Activated CD4-positive, alpha-beta T cell treated with anti-CD3 and anti-CD28 coated beads, Interleukin-2, amount 50 U/mL, for 16 hours (primary cell): ENCODE data around the gene SPEG.

Source experiments
- DNase-seq: peaks from one replicate; pipeline ENCODE4 v3.0.0-alpha.2; 2020

Gene SPEG

DNA sequence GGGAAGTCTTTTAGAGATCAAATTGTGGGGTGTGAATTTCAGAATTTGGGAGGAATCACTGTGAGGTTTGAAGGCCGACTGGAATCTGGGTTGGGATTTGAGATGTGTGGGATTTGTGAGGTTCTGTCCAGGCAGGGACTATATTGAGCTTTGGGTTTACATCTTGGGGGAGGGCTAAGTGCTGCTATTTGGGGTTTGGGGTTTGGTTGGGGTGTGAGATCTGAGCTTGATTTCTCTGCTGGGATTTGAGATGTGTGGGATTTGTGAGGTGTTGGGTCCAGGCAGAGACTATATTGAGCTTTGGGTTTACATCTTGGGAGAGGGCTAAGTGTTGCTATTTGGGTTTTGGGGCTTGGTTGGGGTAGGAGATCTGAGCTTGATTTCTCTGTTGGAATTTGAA, 64.9 kb downstream of the SPEG start:
- no peak for DNase-seq

DNA sequence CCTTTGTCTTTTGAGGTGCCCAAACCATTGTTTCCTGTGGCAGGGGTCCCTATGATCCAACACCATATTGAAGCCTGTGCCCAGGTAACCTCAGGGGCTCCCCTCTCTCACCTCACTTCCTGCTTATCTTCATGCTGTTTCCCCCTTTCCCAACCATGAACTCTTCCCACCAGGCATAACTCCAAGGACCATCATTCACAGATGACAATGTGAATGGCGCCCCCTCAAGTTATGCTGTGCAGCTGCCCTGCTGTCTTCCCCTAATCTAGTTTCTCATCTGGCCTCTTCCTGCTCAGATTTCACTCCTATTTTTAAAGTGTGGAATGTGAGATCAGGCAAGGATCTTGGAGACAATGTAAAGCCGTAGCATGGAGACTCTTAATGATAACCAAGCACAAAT, 65.5 kb downstream of the SPEG start:
- DNase-seq = no peak

DNA sequence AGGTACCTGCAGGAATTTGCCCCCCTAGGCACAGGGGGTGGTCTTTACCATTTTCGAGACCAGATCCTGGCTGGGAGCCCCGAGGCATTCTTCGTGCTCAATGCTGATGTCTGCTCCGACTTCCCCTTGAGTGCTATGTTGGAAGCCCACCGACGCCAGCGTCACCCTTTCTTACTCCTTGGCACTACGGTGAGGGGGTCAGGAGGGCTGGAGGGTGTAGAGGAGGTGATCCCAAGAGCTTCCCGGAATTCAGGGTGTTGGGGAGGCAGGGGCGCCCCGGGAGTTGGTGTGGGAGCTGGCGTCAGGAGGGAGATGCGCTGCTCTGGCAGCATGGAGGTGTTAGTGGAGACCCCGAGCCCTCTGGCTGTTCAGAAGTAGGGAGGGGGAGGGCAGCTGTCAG, 67.2 kb downstream of the SPEG start:
- DNase-seq = no peak

DNA sequence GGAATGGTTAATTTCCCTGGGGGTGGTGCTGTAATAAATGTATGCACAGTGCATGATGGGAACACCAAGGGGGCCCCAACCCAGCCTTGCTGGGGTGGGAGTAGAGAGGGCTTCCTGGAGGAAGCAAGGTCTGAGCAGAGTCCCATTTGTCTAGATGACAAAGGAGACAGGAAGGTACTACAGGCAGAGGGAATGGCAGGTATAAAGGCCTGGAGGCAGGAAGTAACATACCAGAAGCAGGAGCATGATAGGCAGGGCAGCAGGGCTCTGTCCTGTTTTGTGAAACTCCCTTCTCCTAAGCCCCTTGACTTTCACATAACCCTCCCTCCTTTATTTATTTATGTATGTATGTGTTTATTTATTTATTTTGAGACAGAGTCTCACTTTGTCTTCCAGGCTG, 68.0 kb downstream of the SPEG start:
- no peak for DNase-seq

DNA sequence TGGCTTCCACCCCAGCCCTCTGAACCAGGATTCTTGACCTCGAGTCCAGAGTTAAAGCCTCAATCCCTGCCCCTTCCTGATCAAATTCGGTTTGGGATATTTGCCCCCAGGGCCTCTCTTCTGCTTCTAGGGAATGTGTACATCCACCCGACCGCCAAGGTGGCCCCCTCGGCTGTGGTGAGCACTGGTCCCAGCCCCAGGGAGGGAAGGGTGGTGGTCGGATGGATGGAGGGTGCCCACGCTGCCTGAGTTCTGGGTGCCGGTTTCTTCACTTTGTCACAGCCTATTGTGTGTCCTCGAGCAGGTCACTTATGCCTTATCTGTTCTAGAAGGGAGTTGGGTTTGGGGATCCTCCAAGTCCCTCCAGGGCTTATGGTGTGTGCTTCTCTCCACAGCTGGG, 70.9 kb downstream of the SPEG start:
- no peak for DNase-seq

DNA sequence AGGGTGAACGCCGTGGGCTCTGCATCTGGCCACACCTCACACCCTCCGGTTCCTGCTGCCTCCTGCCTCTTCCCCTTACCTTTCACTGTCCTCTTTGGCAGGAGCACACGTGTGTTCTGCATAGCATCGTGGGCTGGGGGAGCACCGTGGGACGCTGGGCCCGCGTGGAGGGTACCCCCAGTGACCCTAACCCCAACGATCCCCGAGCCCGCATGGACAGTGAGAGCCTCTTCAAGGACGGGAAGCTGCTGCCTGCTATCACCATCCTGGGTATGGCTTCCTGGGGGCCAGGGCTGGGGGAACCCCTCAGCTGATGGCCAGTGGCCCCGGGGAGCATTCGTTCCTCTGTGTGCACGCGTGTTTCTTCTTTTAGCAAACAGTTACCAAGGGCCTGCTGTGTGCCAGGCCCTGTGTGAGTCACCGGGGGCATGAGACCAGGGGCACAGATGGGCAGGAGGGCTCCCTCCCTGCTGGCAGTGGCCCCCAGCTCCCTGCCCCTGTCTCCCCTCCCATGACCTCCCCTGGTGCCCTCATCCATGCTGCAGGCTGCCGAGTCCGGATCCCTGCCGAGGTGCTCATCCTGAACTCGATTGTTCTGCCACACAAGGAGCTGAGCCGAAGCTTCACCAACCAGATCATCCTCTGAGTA, 71.6 kb downstream of the SPEG start:
- no peak for DNase-seq

DNA sequence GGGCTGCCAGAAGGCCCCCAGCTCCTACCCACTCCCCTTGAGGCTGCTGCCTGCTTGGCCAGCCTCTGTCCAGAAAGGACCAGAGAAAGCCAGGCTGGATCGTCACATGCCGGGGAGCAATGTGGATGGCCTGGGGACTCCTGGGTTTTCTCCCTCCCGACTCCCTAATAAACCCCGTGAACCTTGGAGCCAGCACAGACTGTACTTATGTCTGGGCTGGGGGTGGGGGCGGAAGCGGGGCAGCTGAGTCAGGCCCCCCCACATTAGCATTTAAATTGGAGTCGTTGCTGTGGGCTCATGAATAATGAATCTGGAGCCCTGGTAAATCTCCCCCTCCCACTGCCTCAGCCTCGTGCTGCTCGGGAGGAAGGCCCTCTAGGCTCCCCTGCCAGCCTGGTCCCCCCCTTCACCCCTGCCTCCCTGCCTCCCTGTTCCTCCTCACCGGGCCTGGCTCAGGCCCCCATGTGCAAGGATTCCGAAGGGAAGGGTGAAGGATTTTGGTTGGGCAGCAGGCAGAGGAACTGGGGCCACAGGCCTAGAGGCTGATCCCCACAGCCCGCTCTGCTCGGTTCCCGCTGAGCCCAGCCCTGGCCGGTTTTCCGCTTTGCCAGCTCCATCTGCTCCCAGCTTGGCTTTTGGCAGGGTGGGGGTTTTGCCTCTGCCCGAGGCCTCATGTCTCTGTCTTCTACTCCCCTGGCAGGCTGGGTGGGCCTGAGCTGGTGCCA, 72.3 kb downstream of the SPEG start:
- DNase-seq = no peak

DNA sequence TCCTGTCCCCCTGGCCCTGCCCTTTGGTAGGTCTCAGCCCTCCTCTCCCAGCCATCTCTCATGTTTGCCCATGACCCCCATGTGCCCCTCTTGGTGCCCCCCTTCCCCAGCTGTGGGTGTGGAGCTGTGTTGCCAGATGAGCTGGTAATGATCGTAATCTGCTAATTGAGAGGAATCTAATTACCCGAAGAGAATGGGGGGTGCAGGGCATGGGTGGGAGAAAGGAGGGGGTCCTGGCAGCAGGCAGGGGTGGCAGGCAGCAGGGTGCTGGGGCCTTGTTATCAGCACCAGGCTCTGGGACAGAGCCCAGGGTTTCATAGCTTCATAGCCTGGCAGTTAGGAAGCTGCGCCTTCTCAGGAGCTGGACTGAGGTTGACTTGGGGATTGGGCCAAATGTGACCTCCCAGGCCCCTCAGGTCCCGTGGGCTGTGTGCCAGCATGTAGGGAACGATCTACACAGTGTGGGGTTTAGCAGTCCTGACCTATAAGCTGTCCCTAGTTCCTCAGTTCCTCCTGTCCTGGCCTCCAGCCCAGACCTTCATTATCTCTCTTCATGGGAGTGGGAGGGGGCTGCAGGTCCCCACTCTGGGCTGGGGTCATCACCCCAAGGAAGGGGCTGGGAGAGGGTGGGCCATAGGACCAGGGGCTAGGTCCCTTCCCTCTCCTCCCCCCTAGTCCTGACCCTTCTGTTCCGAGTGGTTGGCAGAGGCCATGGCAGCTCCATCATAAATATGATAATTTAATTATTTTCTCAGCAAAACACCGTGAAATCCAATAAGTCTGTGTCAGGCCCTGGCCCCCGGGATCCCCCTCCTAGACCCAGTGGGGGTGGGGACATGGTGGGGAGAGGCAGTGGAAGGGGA, 73.2 kb downstream of the SPEG start:
- no peak for DNase-seq

DNA sequence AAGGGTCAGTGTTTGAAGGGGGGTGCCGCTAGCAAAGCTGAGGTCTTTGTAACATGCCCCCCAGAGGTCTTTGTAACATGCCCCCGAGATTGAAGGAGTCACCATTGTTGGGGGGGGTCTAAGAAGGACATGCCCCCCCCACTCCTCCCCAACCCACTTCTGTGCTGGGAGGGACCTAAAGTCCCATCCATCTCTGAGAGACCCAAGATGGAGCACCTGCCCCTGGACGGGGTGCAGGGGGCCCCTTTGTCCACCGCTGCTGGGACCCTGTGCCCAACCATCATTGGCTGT, 73.7 kb downstream of the SPEG start:
- DNase-seq = no peak

DNA sequence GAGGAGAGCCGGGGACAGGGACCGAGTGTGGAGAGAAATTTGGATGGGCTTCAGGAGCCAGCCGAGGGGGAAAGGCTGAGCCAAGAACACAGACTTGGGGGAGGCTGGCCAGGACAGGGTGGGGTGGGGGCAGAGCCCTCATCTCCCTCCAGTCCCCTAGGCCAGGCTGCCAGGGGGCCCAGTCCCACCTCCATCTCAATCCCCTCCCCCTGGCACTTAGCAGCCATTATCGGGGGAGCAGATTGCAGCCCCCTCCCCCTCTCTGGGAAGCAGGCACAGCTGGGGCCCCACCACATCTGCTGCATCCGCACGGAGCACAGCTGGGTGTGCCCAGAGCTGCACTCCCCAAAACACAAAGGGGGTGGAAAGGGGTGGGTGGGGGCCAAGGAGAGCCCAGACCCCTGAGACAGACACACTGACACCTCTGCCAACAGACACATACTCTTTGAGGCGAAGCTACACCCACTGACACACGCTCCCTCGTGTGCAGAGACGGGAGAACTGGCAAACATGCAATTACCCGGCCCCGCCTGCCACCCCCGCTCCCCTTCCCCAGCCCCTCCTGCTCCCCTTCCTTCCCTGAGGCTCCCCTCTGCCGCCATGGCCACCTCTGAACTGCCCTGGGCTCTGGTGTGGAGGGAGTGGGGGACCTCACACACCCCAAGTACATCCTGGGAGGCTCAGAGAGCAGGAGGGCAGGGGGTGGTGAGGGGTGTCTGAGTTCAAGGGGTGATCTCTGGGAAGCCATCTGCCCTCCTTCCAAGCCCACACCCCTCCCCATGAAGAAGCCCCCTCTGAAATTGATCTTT, 74.5 kb downstream of the SPEG start:
- DNase-seq = no peak

DNA sequence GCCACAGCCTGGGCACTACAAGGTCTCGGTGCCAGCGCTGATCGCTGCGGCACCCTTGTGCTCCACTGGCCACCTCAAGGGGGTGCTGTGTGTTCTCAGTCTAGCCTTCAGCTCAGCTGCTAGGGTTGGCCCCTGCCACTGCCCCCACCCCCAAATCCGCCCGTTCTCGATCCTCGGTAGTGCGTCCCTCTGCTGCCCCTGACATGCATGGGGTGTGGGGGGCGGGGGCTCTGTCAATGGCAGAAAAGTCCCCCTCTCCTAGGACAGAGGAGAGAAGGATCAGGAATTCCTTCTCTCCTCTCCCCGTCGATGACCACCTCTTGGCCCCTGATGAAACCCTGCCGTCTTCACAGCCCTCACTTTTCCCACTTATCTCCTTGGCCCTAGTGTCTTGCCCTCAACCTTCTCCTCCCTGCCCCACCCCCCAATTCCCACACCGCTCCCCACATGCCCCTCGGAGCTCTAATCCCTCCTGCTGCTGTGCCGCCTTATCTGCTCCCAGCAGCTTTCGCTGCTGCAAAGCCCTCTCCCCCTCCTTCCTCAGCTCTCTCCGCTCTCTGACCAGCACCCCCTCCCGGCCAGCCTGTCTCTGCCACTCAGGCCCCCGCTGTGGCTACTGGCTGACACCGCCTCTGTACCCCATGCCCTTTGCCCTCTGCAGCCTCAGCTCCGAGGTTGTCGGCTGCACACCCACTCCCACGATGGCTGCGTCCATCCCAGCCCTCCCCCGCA, 75.3 kb downstream of the SPEG start:
- DNase-seq = peak; percentile 44

DNA sequence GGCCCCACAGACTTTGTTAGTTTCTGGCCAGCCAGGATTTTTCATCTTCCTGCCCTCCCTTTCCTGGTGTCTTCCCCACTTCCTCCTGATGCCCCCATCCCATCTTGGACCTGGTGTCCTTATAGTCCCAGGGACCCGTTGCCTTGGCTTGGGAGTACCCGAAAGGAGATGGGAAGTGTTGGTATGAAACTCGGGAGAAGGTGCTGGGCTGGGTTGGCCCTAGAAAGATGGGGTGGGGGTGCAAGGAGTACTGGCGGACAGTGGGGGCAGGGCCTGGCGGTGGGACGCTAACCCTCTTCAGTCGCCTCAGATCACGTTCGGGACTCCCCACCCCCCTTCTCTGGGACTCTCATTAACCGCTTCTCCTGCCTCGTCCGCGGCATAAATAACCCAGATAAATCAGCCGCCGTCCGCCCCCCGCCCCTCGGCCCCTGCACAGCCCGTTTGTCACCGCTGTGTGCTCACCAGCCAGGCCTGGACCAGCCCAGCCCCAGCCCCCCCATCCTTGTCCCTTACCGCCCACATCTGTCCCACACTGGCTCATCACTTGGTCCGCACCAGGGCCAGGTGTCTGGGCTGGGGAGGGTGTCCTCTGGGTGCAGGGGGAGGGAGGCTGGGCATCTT, 76.0 kb downstream of the SPEG start:
- DNase-seq = no peak

DNA sequence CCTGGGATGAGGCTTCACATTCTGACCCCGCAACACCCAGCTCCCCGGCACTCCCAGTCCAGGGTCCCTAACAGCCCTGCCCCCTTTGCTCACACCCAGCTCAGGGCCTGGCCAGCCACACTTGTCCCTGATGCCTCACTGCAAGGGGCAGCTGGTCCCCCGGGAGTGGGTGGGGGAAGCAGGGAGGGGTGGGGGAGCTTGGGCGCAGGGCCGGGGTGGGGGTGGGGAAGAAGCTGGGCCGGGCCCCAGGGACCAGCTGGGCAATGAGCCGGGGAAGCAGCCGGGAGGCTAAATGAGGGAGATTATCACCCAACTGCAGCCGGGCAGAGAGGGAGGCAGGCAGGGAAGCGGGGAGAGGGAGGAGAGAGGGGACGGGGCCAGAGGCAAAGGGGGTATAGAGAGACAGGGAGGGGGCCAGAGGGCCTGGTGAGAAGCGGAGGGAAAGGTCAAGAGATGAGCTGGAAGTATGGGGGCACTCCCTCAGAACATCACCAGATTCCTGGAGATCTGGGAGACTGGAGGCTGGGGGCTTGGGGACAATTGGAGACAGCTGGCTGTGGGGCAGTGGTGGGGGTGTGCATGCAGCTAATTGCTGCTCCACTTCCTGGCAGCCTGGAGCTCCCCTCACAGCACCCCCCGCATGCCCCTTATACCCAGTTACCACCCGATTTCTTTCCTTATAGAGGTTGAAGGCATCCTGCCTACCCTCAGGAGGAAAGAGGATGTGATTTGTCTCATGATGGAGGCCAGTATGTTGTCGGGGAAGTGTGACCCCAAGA, 77.1 kb downstream of the SPEG start:
- DNase-seq = no peak

DNA sequence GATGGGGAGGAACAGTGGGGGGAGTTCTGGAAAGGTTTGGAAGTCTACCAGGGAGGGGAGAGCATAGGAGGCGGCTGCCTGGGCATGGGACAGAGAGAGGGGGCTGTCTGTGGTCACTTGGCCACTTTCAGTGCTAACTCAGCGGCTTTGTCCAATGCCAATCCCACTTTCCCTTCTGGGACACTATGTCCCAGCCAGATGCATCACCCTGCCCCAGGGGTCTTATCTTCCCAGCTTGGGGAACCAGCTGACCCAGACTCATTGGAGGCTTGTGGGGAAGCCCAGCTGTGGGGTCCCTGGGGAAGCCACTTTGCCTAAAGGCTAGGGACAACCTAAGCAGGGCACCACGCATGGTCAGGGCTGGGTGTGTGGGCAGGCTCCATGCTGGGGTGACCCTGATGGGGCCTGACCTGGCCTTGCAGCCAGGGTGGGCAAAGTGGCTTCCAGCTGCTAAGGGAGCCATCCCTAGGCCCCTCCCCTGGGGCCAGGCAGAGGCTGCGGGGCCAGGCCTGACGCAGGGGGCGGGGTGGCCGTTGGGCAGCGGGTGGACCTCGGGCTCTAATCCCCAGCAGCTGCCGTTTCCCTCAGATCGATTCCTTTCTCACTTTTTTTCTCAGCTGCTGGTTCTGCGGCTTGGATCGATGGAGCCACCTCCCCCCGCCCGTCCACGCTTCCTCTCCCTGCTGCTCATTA, 78.0 kb downstream of the SPEG start:
- DNase-seq = no peak

DNA sequence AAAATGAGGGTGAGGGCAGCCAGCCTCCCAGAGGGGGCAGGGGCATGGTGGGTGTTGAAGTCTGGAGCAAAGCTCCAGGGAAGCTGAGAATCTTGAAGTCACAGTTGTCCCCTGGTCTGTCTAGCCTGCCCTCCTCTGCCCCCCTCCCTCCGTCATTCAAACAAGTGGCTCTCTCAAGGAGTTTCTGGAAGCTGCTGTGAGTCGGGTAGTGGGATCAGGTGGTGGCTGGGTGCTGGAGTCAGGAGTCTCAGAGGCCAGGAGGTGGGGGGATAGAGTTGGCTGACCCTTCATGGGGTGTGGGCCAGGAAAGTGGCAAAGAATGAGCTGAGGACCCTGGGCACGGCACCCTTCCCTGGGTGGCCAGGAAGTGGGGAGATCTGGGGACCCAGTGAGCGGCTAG, 79.1 kb downstream of the SPEG start:
- no peak for DNase-seq

DNA sequence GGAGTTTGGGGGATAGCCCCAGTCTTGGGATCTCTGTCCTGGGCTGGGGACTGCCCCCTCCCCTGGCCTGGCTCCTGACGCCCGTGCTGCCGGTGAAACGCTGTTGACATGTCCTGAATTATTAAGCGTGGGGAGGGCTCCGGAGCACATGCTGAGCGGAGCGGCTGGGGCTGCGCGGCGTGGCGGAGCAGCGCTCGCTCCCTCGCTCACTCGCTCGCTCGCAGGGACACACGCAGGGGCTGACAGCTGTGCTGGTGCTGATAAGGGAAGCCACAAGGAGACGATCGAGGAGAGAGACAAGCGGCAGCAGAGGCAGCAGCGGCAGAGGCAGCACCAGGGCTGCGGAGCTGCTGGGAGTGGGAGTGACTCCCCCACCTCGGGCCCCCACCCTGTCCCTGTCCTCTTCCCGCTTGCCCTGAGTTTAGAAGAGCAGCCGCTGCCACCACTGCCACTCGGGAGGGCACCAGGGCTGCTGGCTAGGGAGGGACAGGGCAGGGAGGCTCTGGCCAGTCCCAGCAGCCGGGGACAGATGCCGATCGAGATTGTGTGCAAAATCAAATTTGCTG, 79.6 kb downstream of the SPEG start, which contains the start of gene ASIC4:
Gene ASIC4 (plus strand): TSS at position 287 of the 566 bp plus-strand sequence. CDS start 243 bp downstream, at position 530.
- no peak for DNase-seq

DNA sequence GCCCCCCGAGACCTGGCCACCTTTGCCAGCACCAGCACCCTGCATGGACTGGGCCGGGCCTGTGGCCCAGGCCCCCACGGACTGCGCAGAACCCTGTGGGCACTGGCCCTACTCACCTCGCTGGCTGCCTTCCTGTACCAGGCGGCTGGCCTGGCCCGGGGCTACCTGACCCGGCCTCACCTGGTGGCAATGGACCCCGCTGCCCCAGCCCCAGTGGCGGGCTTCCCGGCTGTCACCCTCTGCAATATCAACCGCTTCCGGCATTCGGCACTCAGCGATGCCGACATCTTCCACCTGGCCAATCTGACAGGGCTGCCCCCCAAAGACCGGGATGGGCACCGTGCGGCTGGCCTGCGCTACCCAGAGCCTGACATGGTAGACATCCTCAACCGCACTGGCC, 80.2 kb downstream of the SPEG start:
- DNase-seq = no peak

DNA sequence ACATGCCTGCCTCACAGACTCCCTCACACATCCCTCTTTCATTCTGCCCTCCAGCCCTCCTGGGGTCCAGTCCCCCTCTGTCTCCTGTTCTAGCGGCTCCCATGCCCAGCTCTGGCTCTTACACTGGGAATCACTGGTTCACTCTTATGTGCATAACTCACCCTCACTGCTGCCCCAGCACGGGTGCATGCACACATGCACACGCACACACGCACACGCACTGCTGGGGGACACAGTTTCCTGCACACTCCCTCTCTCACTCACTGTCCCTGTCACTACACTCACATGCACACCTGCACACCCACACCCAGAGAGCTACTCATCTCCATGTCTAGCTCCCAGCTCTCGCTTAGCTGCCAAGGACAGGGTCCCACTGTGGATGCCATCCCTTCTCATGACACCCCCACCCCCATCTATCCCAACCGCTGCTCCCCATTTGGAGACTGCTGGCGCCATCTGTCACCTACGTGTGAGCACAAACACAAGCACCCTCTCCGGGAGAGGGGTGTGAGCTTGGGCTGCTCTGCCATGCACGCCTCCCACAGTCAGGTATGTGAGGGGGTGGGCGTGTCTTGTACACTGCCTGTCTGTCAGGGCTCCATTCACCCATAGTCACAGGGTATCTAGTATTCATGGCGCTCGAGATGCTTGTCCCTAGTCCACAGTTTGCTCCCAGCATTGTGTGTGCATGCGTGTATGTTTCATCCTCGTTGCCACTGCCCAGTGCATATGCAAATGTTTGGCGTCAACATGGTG, 81.4 kb downstream of the SPEG start:
- DNase-seq = no peak

DNA sequence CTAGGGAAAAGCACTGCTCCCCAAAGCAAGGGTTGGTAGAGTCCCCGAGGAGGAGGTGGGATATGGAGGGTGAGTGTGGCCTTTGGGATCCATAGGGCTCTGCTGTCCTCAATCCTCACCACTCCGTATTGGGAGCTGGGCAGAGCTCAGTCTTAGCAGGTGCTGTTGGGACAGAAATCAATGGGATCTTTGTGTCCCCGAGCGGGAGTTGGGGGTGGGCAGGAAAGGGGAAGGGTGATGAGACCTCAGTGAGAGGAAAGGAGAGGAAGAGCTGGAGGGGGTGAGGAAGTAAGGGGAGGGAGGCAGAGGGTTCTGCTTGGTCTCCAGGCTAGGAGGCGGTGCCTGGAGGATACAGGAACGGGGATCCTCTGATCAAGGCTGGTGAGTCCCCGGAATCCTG, 82.2 kb downstream of the SPEG start:
- DNase-seq = no peak
